ENCODE measurements around the gene KRTAP4-8.

- TF ChIP-seq CTCF (IDR thresholded peaks at IDR 0.05) (no peak), POLR2A (IDR thresholded peaks at IDR 0.05) (no peak), POLR2AphosphoS5 (IDR thresholded peaks at IDR 0.05) (no peak)
Observed at GRCh38 chr17:41067281-41067680, 30.7 kb downstream of the KRTAP4-8 start.
